Breast epithelium (tissue), 4 donors: ENCODE measurements around the gene BTG1. TPM values are rescaled to one million over a fixed set of nuclear protein-coding genes. Genes with fewer than 3 reads are reported as not detected.

Experiments
- DNase-seq, 2 donors: peaks; one replicate each; pipeline ENCODE4 v3.0.0-alpha.2; 2019; ENCODE audit warnings: low spot score in 2 of 2
- H3K27ac ChIP-seq, 2 donors: fragments of 200-600 bp; sonication (generic) in 1 of 2; one replicate each; pipeline ENCODE4 v1.5.1; 2016 to 2019; ENCODE audit warnings: mild to moderate bottlenecking in 1 of 2
- H3K27me3 ChIP-seq, 2 donors: fragments of 200-600 bp; sonication (generic) in 1 of 2; one replicate each; pipeline versions ENCODE4 v1.5.1 to v1.6.0; 2017 to 2019; ENCODE audit warnings: control low read depth in 1 of 2, mild to moderate bottlenecking in 1 of 2
- H3K36me3 ChIP-seq: fragments of 200-600 bp; one replicate; pipeline ENCODE4 v1.5.1; 2019
- H3K4me1 ChIP-seq, 2 donors: fragments of 200-600 bp; sonication (generic); one replicate each; pipeline ENCODE4 v1.5.1; 2016 to 2019; ENCODE audit warnings: control low read depth in 1 of 2
- H3K4me3 ChIP-seq, 3 donors: fragments of 200-600 bp; sonication (generic); 1 replicate in 2 of 3; 2 replicates in 1 of 3; pipeline ENCODE4 v1.5.1; 2016 to 2019; ENCODE audit warnings: mild to moderate bottlenecking in 3 of 3, moderate library complexity in 2 of 3
- H3K9me3 ChIP-seq, 2 donors: fragments of 200-600 bp; sonication (generic) in 1 of 2; one replicate each; pipeline ENCODE4 v1.5.1; 2016 to 2019; ENCODE audit warnings: control low read depth in 1 of 2
- POLR2A ChIP-seq: fragments of 450-650 bp; IDR thresholded peaks from one replicate; pipeline ENCODE4 v1.6.1; 2016; ENCODE audit warnings: antibody characterized with exemption, mild to moderate bottlenecking, moderate library complexity
- POLR2AphosphoS5 ChIP-seq, 3 donors: sonication (generic); formaldehyde crosslinking; IDR thresholded peaks; one replicate each; pipeline ENCODE4 v1.6.1; 2017; ENCODE audit warnings: antibody characterized with exemption in 3 of 3
- intact Hi-C: fragments of 100-400 bp; cut with DNase I; formaldehyde crosslinking; loops from one replicate; pipeline ENCODE4 v1.15.1; 2023; ENCODE audit warnings: low total_unique reads
- total RNA-seq, 3 donors: library from RNA; depleted of rRNA; stranded (reverse); fragments of >200 nt; gene quantifications; one replicate each; pipeline ENCODE4 v1.1.0, GENCODE V29; 2016
- TF ChIP-seq, protein P1 (sequence below), 3 donors: fragments of 450-650 bp; IDR thresholded peaks; one replicate each; pipeline ENCODE4 v1.5.1; 2016 to 2017; ENCODE audit warnings: antibody characterized with exemption in 3 of 3, mild to moderate bottlenecking in 3 of 3, moderate library complexity in 3 of 3

BTG1 gene
- total RNA-seq, 3 donors from 2014 or later = 83.9 to 106 (median 96.3) TPM

DNA sequence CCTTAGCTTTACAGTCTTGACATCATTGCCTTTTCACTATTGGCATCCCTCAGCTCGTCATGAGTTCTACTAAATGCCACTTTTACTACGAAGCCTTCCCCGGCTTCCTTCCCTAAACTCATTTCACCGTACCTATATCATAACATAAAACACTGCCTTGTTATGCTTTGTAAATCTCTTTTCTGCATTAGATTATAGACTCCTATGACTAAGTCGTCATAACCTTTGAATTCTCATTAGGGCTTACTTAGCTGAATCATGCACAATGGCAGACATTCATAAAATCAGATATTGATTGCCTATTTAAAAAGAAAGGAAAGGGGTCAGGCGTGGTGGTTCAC, 21.0 kb downstream of the BTG1 start:
- no peak for DNase-seq
- no peaks in the 10 kb centered on the region for H3K4me1 ChIP-seq
- no peaks in the 10 kb centered on the region for H3K36me3 ChIP-seq
- H3K9me3 ChIP-seq = peaks cover 0 to 13% of the 10 kb centered on the region in 2 donors
- no peak overlapping the region for H3K27ac ChIP-seq
- H3K4me3 ChIP-seq = no peak overlapping the region
- TF ChIP-seq, protein P1, sequence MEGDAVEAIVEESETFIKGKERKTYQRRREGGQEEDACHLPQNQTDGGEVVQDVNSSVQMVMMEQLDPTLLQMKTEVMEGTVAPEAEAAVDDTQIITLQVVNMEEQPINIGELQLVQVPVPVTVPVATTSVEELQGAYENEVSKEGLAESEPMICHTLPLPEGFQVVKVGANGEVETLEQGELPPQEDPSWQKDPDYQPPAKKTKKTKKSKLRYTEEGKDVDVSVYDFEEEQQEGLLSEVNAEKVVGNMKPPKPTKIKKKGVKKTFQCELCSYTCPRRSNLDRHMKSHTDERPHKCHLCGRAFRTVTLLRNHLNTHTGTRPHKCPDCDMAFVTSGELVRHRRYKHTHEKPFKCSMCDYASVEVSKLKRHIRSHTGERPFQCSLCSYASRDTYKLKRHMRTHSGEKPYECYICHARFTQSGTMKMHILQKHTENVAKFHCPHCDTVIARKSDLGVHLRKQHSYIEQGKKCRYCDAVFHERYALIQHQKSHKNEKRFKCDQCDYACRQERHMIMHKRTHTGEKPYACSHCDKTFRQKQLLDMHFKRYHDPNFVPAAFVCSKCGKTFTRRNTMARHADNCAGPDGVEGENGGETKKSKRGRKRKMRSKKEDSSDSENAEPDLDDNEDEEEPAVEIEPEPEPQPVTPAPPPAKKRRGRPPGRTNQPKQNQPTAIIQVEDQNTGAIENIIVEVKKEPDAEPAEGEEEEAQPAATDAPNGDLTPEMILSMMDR (IDR thresholded peaks at IDR 0.05) = no peak
- TF ChIP-seq POLR2AphosphoS5 (IDR thresholded peaks at IDR 0.05) = no peak
- no peak for TF ChIP-seq POLR2A
- intact Hi-C loops = no loop called here
- H3K27me3 ChIP-seq = no peaks in the 10 kb centered on the region

DNA sequence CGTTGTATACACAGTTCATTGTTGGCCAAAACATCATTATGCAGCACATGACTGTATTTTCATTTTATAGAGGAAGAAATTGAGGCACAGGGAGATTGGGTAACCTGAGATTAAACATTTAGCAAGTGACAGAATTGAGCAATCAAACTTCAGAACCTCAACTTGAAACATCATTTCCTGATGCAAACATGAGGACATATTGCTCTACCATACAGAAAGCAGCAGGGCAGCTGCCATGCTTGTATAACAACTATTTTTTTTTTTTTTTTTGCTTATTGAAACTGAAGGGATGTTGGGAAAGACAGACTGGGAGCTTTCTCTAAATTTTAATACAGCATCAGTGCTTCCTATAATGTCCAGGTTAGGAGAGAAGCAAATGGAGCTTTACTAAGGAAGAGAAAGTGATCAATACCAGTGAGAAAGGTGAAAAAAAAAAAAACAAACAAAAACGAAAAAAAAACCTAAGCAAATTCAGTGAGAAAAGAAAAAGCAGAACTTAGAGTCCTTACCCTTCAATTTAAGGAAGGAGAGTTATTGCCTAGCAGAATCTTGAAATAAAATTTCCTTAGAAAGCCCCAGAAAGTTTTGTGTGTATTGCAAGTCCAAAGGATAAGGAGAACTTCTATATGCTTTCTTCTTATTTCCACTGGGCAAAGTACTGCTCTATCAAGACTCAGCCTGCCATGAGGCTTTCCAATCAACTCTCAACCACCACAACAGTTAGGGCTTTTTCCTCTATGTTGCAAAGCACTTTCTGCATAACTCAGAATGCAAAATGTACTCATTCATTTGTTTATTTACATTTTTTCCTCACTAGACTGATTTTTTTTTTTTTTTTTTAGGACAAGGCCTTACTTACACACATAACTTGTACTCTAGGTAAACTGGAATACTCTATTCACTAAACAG, 21.6 kb downstream of the BTG1 start:
- H3K4me1 ChIP-seq = no peaks in the 10 kb centered on the region
- peaks cover 0 to 19% of the 10 kb centered on the region in 2 donors for H3K9me3 ChIP-seq
- H3K4me3 ChIP-seq = no peak overlapping the region
- H3K27me3 ChIP-seq = no peaks in the 10 kb centered on the region
- DNase-seq = no peak
- H3K27ac ChIP-seq = no peak overlapping the region
- no peaks in the 10 kb centered on the region for H3K36me3 ChIP-seq
- intact Hi-C loops = no loop called here
- no peak for TF ChIP-seq POLR2A
- no peak for TF ChIP-seq POLR2AphosphoS5 (IDR thresholded peaks at IDR 0.05)
- TF ChIP-seq, protein P1 (IDR thresholded peaks at IDR 0.05) = no peak

DNA sequence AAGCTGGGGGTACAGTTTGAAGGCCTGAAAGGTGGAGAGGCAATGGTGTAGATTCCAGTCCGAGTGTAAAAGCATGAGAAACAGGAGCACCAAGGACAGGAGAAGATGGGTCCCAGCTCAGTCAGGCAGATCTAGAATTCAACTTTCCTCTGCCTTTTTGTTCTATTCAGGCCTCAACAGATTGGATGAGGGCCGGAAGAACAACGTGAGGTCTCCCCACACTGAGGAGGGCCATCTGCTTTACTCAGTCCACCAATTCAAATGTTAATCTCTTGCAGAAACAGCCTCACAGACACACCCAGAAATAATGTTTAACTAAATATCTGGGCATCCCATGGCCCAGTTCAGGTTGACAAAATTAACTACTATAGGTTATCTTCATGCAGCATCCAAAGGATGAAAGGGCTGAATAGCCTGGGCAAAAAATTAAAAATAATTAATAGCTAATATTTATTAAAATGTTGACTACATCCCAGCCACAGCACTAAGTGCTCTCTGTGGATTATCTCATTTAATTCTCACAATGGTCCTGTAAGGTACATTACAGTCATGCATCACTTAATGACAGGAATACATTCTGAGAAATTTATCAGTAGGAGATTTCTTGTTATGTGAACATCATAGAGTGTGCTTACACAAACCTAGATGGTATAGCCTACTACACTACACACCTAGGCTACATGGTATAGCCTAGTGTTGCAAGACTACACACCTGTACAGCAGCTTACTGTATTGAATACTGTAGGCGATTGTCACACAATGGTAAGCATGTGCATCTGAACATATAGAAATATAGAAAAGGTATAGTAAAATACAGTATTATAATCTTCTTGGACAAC, 22.5 kb downstream of the BTG1 start:
- H3K27ac ChIP-seq = no peak overlapping the region
- intact Hi-C loops = no loop called here
- no peak for TF ChIP-seq POLR2AphosphoS5 (IDR thresholded peaks at IDR 0.05)
- TF ChIP-seq, protein P1 (IDR thresholded peaks at IDR 0.05) = no peak
- TF ChIP-seq POLR2A = no peak

DNA sequence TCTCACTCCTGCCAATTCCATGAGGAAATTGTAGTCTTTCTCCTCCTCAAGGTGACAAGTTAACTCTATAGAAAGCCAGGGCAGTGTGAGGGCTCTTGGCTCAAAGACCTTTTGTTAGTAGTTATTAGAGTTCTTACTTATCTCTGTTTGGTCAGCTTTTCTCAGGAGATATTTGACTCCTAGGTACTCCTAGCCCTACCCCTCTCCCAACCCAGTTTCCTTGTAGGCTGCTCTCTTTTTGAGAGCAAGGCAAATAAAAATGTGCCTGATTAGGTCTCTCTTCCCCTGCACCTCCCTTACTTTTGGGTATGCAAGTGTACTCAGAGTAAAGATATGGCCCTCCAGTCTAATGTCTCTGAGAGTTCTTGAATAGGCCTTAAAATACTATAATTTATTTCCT, 23.8 kb downstream of the BTG1 start:
- H3K9me3 ChIP-seq = peaks cover 0 to 22% of the 10 kb centered on the region in 2 donors
- H3K4me3 ChIP-seq = no peak overlapping the region
- H3K36me3 ChIP-seq = no peaks in the 10 kb centered on the region
- TF ChIP-seq POLR2AphosphoS5 (IDR thresholded peaks at IDR 0.05) (no peak), POLR2A (no peak)
- TF ChIP-seq, protein P1 (IDR thresholded peaks at IDR 0.05) = no peak
- no peaks in the 10 kb centered on the region for H3K4me1 ChIP-seq
- DNase-seq = no peak
- no peak overlapping the region for H3K27ac ChIP-seq
- H3K27me3 ChIP-seq = no peaks in the 10 kb centered on the region
- intact Hi-C loops = no loop called here

More for the DNA sequence above, 22.5 kb downstream of the BTG1 start:
- H3K9me3 ChIP-seq = peaks cover 0 to 22% of the 10 kb centered on the region in 2 donors
- no peaks in the 10 kb centered on the region for H3K27me3 ChIP-seq
- no peaks in the 10 kb centered on the region for H3K36me3 ChIP-seq
- H3K4me1 ChIP-seq = no peaks in the 10 kb centered on the region
- no peak for DNase-seq
- no peak overlapping the region for H3K4me3 ChIP-seq
